ENCODE data around the gene FLRT2. TPM values are rescaled to one million over a fixed set of nuclear protein-coding genes. Genes with fewer than 3 reads are reported as not detected.

Gene FLRT2
- total RNA-seq, 1 donor from 2014 or later, result 0.17 TPM

DNA sequence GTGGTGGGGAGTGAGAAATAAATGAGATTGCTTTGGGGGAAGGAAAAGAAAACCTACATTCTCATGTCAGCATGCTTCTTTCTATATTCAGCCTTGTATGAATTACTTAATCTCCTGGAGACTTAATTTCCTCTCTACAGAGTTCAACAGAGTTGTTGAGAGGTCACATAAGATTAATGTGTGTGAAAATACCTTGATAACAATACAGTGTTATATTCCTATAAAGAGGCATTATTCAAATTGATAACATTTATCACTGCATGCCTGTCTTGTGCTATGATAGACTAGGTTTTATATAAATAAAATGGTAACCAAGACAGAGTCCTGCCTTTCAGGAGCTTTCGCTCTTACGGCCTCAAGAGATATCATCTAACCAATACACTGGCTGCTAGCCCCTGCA, 9.6 kb downstream of the FLRT2 start:
- no peak for DNase-seq (ENCODE audit: low read depth)
- TF ChIP-seq, protein P1, sequence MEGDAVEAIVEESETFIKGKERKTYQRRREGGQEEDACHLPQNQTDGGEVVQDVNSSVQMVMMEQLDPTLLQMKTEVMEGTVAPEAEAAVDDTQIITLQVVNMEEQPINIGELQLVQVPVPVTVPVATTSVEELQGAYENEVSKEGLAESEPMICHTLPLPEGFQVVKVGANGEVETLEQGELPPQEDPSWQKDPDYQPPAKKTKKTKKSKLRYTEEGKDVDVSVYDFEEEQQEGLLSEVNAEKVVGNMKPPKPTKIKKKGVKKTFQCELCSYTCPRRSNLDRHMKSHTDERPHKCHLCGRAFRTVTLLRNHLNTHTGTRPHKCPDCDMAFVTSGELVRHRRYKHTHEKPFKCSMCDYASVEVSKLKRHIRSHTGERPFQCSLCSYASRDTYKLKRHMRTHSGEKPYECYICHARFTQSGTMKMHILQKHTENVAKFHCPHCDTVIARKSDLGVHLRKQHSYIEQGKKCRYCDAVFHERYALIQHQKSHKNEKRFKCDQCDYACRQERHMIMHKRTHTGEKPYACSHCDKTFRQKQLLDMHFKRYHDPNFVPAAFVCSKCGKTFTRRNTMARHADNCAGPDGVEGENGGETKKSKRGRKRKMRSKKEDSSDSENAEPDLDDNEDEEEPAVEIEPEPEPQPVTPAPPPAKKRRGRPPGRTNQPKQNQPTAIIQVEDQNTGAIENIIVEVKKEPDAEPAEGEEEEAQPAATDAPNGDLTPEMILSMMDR (conservative IDR thresholded peaks at IDR 0.05; ENCODE audit: low read depth, low read length), result no peak
- no peak overlapping the region for H3K4me3 ChIP-seq (ENCODE audit: low read depth, low read length)

DNA sequence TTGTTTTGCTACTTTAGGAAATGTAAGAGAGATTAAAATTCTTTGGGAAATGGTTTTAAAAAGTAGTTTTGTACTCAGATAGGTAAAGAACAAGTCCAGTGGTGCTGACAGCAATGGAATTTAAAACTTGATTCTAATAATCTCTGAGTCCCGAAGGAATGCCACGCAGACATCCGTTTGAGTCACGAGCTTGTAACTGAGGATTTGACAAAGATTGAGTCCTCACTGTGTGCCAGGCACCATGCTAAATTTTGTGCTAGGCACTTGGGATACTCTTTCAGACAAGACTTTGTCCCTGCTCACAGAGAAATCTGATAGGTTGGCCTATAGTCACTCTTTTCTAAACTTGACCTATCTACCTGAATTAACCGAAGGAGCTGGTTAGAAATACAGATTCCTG, 12.7 kb downstream of the FLRT2 start:
- TF ChIP-seq, protein P1 (conservative IDR thresholded peaks at IDR 0.05; ENCODE audit: low read depth, low read length), result no peak
- H3K4me3 ChIP-seq (ENCODE audit: low read depth, low read length), result no peak overlapping the region
- DNase-seq (ENCODE audit: low read depth), result no peak

DNA sequence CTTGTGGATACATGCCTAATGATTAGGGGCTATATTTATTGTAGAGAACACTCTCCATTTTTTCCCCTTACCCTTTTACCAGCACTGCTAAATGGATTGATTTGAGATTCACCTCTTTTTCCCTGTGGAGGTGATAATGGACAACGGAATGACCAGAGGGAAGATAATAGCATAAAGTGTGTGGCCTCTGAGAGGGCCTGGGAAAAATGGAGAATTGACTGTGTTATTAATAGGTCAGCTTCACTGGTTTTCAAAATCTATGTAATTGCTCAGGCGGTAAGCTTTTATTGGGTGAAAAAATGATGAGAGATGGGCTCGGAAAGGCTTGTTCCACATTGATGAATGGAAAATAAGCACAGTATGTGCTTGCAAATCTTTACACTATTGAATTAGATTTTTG, 15.8 kb downstream of the FLRT2 start:
- DNase-seq (ENCODE audit: low read depth), result no peak
- H3K4me3 ChIP-seq (ENCODE audit: low read depth, low read length), result no peak overlapping the region
- TF ChIP-seq, protein P1 (conservative IDR thresholded peaks at IDR 0.05; ENCODE audit: low read depth, low read length), result no peak

DNA sequence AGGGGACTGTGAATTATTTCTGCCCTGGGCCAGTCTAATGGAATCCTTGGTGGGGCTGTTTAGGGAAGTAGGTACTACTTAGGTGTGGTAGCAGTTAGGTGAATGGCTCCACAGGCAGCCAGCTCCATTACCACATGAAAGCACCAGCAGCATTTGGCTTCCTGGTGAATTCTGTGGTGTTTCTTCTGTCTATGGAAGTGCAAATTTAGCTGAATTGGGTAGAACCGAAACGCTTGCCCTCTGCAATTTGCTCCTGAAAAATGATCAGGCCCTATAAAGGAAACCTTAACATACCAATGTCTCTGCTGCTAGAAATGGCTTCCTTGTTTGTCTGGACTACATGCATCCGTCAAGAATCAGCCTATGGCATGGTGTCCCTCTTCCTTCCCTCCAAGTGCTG, 16.4 kb downstream of the FLRT2 start:
- no peak overlapping the region for H3K4me3 ChIP-seq (ENCODE audit: low read depth, low read length)
- TF ChIP-seq, protein P1 (conservative IDR thresholded peaks at IDR 0.05; ENCODE audit: low read depth, low read length), result no peak
- DNase-seq (ENCODE audit: low read depth), result no peak

DNA sequence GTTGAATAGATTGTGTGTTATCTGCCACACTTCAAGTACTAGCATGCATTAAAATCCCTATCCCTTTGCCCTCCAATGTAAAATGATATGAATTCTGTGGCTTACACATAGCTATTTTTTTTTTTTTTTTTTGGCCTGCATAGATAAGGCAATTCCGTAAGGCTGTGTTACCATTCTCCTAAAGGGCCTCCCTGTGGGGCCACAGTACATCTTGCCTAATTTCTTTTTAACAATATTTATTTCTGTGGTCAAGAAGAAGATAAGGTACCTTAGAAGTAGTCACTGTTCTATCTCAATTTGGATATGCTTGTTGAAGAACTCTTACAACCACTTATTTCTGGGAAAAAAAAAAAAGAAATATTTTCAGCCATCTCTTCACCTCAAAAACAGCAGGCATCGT, 19.8 kb downstream of the FLRT2 start:
- no peak for DNase-seq (ENCODE audit: low read depth)
- TF ChIP-seq, protein P1 (conservative IDR thresholded peaks at IDR 0.05; ENCODE audit: low read depth, low read length), result no peak
- no peak overlapping the region for H3K4me3 ChIP-seq (ENCODE audit: low read depth, low read length)

DNA sequence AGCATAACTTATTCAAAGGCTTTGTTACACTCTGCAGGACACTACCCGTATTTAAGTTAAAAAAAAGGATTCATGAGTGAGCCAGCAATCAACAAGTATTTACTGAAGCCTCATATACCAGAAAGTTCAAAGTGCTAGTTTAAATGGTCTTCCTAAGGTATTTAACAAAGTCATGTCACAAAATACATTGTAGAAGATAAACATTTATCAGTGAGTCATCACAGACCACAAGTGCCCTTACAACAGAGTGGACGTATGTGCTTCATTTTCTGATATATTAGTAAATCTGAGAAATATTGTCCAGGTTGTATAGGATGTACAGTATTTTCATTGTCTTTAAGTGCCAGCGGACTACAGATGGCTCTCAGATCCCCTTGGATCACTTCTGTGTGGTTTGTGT, 24.2 kb downstream of the FLRT2 start:
- DNase-seq (ENCODE audit: low read depth), result no peak
- TF ChIP-seq, protein P1 (conservative IDR thresholded peaks at IDR 0.05; ENCODE audit: low read depth, low read length), result no peak
- no peak overlapping the region for H3K4me3 ChIP-seq (ENCODE audit: low read depth, low read length)

DNA sequence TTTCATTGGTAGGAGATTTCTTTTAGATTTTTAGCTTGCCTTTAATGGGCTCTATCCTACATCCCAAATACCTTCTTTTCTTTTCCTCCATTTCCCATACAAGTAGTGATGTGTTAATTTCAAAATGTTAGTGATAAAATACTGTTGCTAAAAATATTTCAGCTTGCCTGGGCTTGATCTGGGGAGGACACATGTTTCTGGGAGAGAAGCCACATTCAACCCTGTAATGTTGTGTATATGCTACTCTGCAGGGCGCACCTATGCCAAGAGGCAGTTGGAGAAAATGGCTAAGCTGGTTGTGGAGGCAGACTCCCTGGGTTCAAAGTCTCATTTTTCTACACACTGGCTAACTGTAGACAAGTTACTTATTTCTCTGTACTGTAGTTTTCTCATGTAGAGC, 26.3 kb downstream of the FLRT2 start:
- no peak for DNase-seq (ENCODE audit: low read depth)
- TF ChIP-seq, protein P1 (conservative IDR thresholded peaks at IDR 0.05; ENCODE audit: low read depth, low read length), result no peak

More for the DNA sequence above, 26.3 kb downstream of the FLRT2 start:
- no peak overlapping the region for H3K4me3 ChIP-seq (ENCODE audit: low read depth, low read length)

Measured in epithelial cell of proximal tubule (primary cell).